A375 (cell line): ENCODE data around the gene SGK2. TPM values are rescaled to one million over a fixed set of nuclear protein-coding genes. Genes with fewer than 3 reads are reported as not detected.

Experiments
- total RNA-seq: library from RNA; depleted of rRNA; stranded (reverse); fragments of >200 nt; shearing (Covaris generic); gene quantifications from 2 replicates; pipeline ENCODE4 v1.2.3, GENCODE V29; 2014; rRNA removed

The SGK2 gene
- 0.05 TPM in 1 of 2 replicates, not detected in the other for total RNA-seq

DNA sequence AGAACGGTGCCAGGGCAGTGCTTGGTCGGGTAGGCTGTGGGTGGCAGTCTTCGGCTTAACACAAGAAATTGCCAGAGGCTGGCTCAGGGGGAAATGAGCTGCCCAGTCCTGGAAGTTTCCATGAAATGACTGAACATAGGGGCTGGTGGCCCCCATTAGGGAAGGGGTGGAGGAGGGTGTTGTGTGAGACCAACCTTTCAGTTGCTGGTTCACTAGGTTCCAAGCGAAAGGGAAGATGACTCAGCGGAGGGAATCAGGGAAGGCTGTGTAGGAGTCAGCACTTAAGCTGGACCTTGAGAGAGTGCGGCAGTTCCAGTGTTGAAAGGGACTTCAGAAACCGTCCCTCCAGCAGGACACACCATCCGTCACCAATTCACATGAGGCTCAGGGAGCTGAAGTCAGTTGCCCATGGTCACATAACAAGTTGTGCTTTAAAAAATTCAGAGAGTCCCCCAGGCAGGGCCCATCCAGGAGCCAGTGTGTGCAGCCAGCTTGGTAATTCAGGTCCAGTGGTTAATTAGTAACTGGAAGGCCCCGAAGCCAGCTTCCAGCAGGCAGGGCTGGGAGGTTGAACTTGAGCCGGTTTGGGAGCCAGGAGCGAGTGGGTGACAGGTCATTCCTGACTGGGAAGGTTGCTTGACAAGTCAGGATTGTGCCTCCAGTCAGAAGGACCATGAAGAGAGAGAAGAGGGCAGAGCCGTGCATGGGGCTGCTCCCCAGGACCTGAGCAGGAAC is at the start of gene SGK2:
Gene SGK2 (plus strand): TSS at position 616 of the 735 bp plus-strand sequence. CDS start 7,469 bp downstream, outside the sequence.

DNA sequence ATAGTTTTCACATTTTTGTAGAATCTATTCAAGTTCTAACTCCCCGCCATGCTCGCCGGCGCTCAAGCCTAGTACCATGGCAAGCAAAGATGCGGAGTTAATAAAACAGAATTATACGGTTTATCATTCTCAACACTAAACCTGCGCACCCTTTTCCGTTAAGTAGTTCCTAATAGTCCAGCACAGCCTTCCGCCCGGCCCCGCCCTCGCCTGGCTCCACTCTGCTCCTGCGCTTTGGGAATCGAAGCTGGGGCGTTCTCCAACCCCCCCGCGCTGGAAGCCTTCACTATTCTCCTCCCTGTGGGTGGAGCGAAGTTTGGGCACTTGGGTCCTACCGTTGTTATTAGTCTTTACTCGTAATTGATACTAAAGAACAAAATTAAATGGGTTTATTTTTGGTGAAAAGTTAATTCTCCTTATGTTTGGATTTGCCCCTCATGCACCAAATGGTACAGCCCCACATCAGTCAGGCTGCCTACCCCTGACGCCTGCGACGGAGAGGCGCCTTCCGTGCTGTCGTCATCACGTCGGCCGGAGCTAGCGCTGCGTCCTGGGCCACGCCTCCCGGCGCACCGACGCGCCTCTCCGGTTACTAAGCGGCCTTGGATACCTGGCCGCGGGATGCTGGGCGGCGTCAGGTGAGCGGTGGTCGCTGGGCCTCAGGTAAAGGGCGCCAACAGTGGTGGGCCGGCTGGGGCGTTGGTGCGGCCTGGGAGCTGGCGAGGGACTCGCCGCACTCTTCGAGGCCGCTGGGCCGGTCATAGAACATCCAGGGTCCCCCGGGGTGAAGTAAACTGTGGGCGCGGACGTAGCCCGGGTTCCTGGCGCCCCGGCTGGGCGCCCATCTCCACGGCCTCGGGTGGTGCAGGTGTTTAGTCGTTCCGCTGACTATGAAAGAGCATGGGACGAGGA is 31.8 kb downstream of the SGK2 start, which contains the start of gene IFT52:
Gene IFT52 (plus strand): TSS at position 546 of the 912 bp plus-strand sequence. CDS start 3,762 bp downstream, outside the sequence.

Other genes with a start within 250 kb of the SGK2 start
- 89.1 and 91.4 TPM in 2 replicates for gene SRSF6, start 101.1 kb upstream of the SGK2 start, total RNA-seq
- 4.9 and 7.8 TPM in 2 replicates for gene L3MBTL1, start 51.3 kb upstream of the SGK2 start, total RNA-seq
- 25.5 and 34.8 TPM in 2 replicates for gene IFT52, start 31.9 kb downstream of the SGK2 start, total RNA-seq
- gene MYBL2, start 108.1 kb downstream of the SGK2 start, total RNA-seq = 53.2 and 62.7 TPM in 2 replicates
- not detected in 2 replicates for gene GTSF1L, start 168.0 kb downstream of the SGK2 start, total RNA-seq